Measurements from ENCODE around the gene NOX1.

NOX1 gene

GRCh38 chrX:100831219-100831946, 42.8 kb downstream of the NOX1 start:
- TF ChIP-seq EZH2phosphoT487 (IDR thresholded peaks at IDR 0.05; ENCODE audit: low read depth) (no peak), CTCF (IDR thresholded peaks at IDR 0.05; ENCODE audit: low read depth, low read length) (no peak)
- Histone ChIP-seq H3K79me2 (ENCODE audit: low read length) (no peaks in the 10 kb centered on the region), H3K27me3 (ENCODE audit: low read depth, low read length) (no peaks in the 10 kb centered on the region), H3K9me3 (ENCODE audit: insufficient read depth, low read length) (no peaks in the 10 kb centered on the region), H3K36me3 (replicated peaks; ENCODE audit: low read depth, low read length) (peaks cover 58% of the 10 kb centered on the region), H3K27ac (ENCODE audit: low read length) (peak overlapping the region; percentile 97), H3K4me3 (ENCODE audit: low read length) (0 out of 2 replicates have a peak overlapping the region, but pooled peaks have one; percentile 62), H3K9ac (ENCODE audit: low read length) (peak overlapping the region; percentile 65; the same call in 1 of the 2 replicates), H3K4me2 (ENCODE audit: low read length) (peak overlapping the region; percentile 82; the same call in 1 of the 2 replicates), H4K20me1 (ENCODE audit: insufficient read depth, low read length) (no peaks in the 10 kb centered on the region), H2AFZ (ENCODE audit: low read depth, low read length) (no peak overlapping the region), H3K4me1 (ENCODE audit: low read length) (peaks cover 29% of the 10 kb centered on the region)

GRCh38 chrX:100830547-100830946, 43.6 kb downstream of the NOX1 start:
- peaks cover 59% of the 10 kb centered on the region for H3K36me3 ChIP-seq (replicated peaks; ENCODE audit: low read depth, low read length)
- no peaks in the 10 kb centered on the region for H3K79me2 ChIP-seq (ENCODE audit: low read length)
- peaks cover 29% of the 10 kb centered on the region for H3K4me1 ChIP-seq (ENCODE audit: low read length)
- H2AFZ ChIP-seq (ENCODE audit: low read depth, low read length), result no peak overlapping the region
- H3K9ac ChIP-seq (ENCODE audit: low read length), result peak overlapping the region; percentile 65
- H3K4me3 ChIP-seq (ENCODE audit: low read length), result peak overlapping the region; percentile 62
- H3K9me3 ChIP-seq (ENCODE audit: insufficient read depth, low read length), result no peaks in the 10 kb centered on the region
- no peaks in the 10 kb centered on the region for H4K20me1 ChIP-seq (ENCODE audit: insufficient read depth, low read length)
- TF ChIP-seq CTCF (IDR thresholded peaks at IDR 0.05; ENCODE audit: low read depth, low read length) (no peak), EZH2phosphoT487 (IDR thresholded peaks at IDR 0.05; ENCODE audit: low read depth) (no peak)
- no peaks in the 10 kb centered on the region for H3K27me3 ChIP-seq (ENCODE audit: low read depth, low read length)
- H3K4me2 ChIP-seq (ENCODE audit: low read length), result peak overlapping the region; percentile 82
- H3K27ac ChIP-seq (ENCODE audit: low read length), result peak overlapping the region; percentile 97

- Histone ChIP-seq H3K27ac (ENCODE audit: low read length) (peak overlapping the region; percentile 97), H3K27me3 (ENCODE audit: low read depth, low read length) (no peaks in the 10 kb centered on the region)
Observed at GRCh38 chrX:100830143-100830542, 44.0 kb downstream of the NOX1 start.

More at GRCh38 chrX:100830143-100830542, 44.0 kb downstream of the NOX1 start:
- peaks cover 29% of the 10 kb centered on the region for H3K4me1 ChIP-seq (ENCODE audit: low read length)
- peak overlapping the region; percentile 65 for H3K9ac ChIP-seq (ENCODE audit: low read length)
- H2AFZ ChIP-seq (ENCODE audit: low read depth, low read length), result no peak overlapping the region
- no peaks in the 10 kb centered on the region for H3K9me3 ChIP-seq (ENCODE audit: insufficient read depth, low read length)
- peak overlapping the region; percentile 62 for H3K4me3 ChIP-seq (ENCODE audit: low read length)
- TF ChIP-seq CTCF (IDR thresholded peaks at IDR 0.05; ENCODE audit: low read depth, low read length) (no peak), EZH2phosphoT487 (IDR thresholded peaks at IDR 0.05; ENCODE audit: low read depth) (no peak)
- H4K20me1 ChIP-seq (ENCODE audit: insufficient read depth, low read length), result no peaks in the 10 kb centered on the region
- H3K4me2 ChIP-seq (ENCODE audit: low read length), result peak overlapping the region; percentile 82
- no peaks in the 10 kb centered on the region for H3K79me2 ChIP-seq (ENCODE audit: low read length)
- H3K36me3 ChIP-seq (replicated peaks; ENCODE audit: low read depth, low read length), result peaks cover 59% of the 10 kb centered on the region

Data from OCI-LY3 (cell line).